Right atrium auricular region (tissue), 2 donors: ENCODE data around the gene PCBD1. TPM values are rescaled to one million over a fixed set of nuclear protein-coding genes. Genes with fewer than 3 reads are reported as not detected.

Experiments used
- DNase-seq: peaks from one replicate; pipeline ENCODE4 v3.0.0-alpha.2; 2019; ENCODE audit warnings: low spot score
- H3K27ac ChIP-seq, 2 donors: fragments of 200-600 bp; sonication (generic); 1 replicate in 1 of 2; 2 replicates in 1 of 2; pipeline ENCODE4 v1.5.1; 2016 to 2019
- H3K27me3 ChIP-seq, 2 donors: fragments of 200-600 bp; sonication (generic); one replicate each; pipeline versions ENCODE4 v1.5.1 to v1.6.0; 2017 to 2019
- H3K36me3 ChIP-seq: fragments of 200-600 bp; sonication (generic); one replicate; pipeline ENCODE4 v1.5.1; 2016
- H3K4me1 ChIP-seq, 2 donors: fragments of 200-600 bp; sonication (generic); one replicate each; pipeline versions ENCODE4 v1.5.1 to v1.6.0; 2017 to 2019
- H3K4me3 ChIP-seq, 2 donors: fragments of 200-600 bp; sonication (generic); 1 replicate in 1 of 2; 2 replicates in 1 of 2; pipeline ENCODE4 v1.5.1; 2017 to 2019; ENCODE audit warnings: mild to moderate bottlenecking in 1 of 2, moderate library complexity in 1 of 2
- H3K9me3 ChIP-seq, 2 donors: fragments of 200-600 bp; sonication (generic); one replicate each; pipeline ENCODE4 v1.5.1; 2019
- total RNA-seq, 2 donors: library from RNA; depleted of rRNA; stranded (reverse); fragments of >200 nt; gene quantifications; one replicate each; pipeline ENCODE4 v1.1.0, GENCODE V29; 2016
- TF ChIP-seq, protein P1 (sequence below), 2 donors: fragments of 200-600 bp; sonication (generic); IDR thresholded peaks; one replicate each; pipeline ENCODE4 v1.5.1; 2019; ENCODE audit warnings: antibody characterized with exemption in 2 of 2

The PCBD1 gene
- 10 to 100 TPM; 79.4 to 98.6 TPM for total RNA-seq

DNA sequence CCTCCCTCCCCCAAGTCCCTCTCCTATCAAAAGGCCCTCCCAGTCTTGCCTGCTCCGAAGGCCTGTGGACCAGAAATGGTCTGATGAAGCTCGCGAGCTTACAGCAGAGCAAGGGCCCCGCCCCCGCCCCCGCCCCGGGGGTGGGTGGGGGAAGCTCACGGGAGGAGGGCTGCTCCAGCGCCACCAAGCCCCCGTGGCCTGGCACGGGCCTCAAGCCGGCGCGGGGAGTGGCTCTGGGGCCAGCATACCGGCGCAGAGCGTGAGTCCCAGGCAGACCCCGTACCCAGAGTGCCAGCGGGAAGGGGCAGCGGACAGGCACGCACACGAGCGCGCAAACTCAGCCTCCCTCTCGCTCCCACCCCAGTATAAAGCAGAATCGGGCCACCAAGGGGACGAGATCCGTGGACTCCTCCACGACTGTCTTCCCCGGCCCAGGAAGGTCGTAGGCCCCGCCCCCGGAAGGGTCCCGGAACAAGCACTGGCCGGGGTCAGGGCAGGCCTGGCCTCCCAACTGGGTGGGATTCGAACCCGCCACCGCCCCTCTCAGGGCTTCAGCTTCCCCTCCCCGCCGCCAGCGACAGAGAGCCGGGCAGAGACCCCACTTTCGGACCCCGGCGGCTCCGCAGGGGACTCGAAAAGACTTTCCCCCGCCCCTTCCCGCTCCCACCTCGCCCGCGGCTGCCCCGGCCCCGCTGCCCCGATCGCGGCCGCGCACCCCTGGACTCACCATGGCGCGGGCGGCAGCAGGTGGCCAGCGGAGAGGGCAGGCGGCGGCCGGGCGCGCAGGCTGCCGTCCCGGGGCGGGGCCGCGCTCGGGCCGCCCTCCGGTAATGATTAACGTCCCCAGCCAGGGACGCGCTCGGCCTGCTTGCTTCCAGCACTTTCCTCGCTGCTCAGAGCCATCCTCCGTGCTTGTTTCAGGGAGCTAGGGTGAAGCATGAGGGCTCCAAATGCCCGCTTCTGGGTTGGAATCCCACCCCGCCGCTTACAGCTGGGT, at the start of gene PCBD1:
PCBD1 (minus strand) TSS at position 762 of the 997 bp plus-strand sequence; CDS start at position 730, 32 bp downstream.
- no peaks in the 10 kb centered on the region for H3K27me3 ChIP-seq
- TF ChIP-seq, protein P1, sequence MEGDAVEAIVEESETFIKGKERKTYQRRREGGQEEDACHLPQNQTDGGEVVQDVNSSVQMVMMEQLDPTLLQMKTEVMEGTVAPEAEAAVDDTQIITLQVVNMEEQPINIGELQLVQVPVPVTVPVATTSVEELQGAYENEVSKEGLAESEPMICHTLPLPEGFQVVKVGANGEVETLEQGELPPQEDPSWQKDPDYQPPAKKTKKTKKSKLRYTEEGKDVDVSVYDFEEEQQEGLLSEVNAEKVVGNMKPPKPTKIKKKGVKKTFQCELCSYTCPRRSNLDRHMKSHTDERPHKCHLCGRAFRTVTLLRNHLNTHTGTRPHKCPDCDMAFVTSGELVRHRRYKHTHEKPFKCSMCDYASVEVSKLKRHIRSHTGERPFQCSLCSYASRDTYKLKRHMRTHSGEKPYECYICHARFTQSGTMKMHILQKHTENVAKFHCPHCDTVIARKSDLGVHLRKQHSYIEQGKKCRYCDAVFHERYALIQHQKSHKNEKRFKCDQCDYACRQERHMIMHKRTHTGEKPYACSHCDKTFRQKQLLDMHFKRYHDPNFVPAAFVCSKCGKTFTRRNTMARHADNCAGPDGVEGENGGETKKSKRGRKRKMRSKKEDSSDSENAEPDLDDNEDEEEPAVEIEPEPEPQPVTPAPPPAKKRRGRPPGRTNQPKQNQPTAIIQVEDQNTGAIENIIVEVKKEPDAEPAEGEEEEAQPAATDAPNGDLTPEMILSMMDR (IDR thresholded peaks at IDR 0.05): no peak
- H3K4me1 ChIP-seq: peaks cover 0 to 22% of the 10 kb centered on the region in 2 donors
- H3K9me3 ChIP-seq: no peaks in the 10 kb centered on the region
- H3K27ac ChIP-seq: peak within 1 kb of the TSS; percentile 94 to 95
- H3K36me3 ChIP-seq: peaks cover 16% of the 10 kb centered on the region
- peak; percentile 82 for DNase-seq
- peak within 1 kb of the TSS; percentile 74 to 80 for H3K4me3 ChIP-seq

DNA sequence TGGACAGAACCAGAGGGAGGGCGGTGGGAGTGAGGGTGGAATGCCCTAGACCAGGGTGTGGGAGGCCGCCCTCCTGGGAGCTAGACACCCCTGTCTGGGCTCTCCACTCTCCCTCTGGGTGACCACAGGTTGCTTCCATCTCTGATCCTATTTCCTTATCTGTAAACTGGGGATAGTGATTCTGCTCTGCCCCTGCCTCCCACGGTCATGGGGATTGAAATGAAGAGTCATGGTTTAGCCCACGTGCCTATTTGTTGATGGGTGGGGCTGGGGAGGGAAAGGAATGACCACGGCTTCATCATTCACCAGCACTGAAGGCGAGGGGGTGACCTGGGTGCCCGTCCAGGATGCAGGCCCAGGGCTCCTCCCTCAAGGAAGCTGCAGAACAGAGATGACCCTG, 49.3 kb upstream of the PCBD1 start:
- Histone ChIP-seq H3K4me1 (peaks cover 0 to 30% of the 10 kb centered on the region in 2 donors), H3K27me3 (no peaks in the 10 kb centered on the region), H3K9me3 (no peaks in the 10 kb centered on the region), H3K27ac (no peak overlapping the region), H3K36me3 (no peaks in the 10 kb centered on the region), H3K4me3 (no peak overlapping the region)
- no peak for DNase-seq
- TF ChIP-seq, protein P1 (IDR thresholded peaks at IDR 0.05): no peak

DNA sequence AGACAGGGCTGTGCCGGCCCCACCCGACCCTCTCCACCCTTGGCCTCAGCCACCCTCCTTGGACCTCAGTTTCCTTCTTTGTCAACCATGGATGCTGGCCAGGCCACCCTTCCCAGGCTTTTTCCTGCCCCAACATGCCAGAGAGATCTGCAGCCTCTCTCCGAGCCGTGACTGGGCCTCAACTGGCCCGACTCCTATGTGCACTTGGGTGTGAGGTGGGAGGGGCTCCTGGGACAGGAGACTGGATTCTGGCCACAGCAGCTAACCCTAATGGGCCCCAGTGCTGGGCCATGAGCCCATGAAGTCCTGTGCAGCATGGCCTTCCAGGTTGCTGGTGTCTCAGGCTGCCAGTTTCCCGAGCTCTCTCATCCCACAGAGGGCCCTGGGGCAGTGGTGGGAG, 47.7 kb upstream of the PCBD1 start:
- H3K36me3 ChIP-seq: no peaks in the 10 kb centered on the region
- peaks cover 0 to 23% of the 10 kb centered on the region in 2 donors for H3K4me1 ChIP-seq
- no peak for DNase-seq
- TF ChIP-seq, protein P1 (IDR thresholded peaks at IDR 0.05): no peak
- H3K27me3 ChIP-seq: no peaks in the 10 kb centered on the region
- H3K4me3 ChIP-seq: no peak overlapping the region
- H3K9me3 ChIP-seq: no peaks in the 10 kb centered on the region
- no peak overlapping the region for H3K27ac ChIP-seq

DNA sequence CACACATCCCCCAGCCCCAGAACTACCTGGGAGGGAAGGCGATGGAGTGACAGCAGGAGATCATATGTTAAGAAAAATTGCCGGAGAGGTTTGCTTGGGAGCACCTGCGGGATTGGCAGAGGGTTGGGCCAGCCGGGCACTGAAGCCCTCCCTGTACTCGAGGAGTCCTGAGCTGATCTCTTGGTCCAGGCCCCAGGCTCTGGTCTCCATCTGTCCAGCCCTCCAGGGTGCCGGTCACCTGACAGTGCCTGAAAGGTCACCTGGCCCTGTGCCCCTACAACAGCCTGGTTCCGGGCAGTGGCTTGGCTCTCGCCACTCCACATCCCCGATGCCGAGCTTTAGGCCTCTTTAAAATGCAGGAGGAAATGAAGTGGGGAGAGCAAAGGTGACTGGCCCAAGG, 47.3 kb upstream of the PCBD1 start:
- peaks cover 0 to 19% of the 10 kb centered on the region in 2 donors for H3K4me1 ChIP-seq
- no peaks in the 10 kb centered on the region for H3K27me3 ChIP-seq
- H3K36me3 ChIP-seq: no peaks in the 10 kb centered on the region
- no peak overlapping the region for H3K4me3 ChIP-seq
- TF ChIP-seq, protein P1 (IDR thresholded peaks at IDR 0.05): no peak
- no peaks in the 10 kb centered on the region for H3K9me3 ChIP-seq
- DNase-seq: no peak
- H3K27ac ChIP-seq: no peak overlapping the region

DNA sequence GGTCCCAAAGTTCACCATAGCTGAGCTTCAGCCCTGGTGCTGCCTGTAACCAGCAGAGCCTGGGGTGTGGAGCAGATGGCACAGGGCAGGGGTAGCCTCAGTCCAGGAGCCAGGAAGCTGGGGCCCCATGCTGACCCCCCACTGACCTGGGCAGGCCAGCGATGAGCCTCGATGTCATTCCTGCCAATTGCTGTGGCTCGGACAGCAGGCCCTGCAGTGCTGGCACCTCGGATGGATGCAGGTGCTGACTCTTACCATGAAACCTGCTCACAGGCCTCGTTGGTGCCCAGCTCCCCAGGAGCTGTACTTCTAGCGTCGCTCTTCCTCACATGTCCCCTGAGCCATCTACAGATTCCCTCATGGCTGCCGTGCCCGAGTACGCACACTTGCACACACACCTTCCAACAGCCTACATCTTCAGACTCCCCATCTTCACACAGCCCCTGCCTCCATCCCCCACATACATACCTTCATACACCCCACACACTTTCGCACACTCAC, 46.8 kb upstream of the PCBD1 start:
- TF ChIP-seq, protein P1 (IDR thresholded peaks at IDR 0.05): no peak
- Histone ChIP-seq H3K27ac (no peak overlapping the region), H3K36me3 (no peaks in the 10 kb centered on the region), H3K27me3 (no peaks in the 10 kb centered on the region), H3K4me1 (peaks cover 0 to 14% of the 10 kb centered on the region in 2 donors), H3K4me3 (no peak overlapping the region), H3K9me3 (no peaks in the 10 kb centered on the region)
- no peak for DNase-seq
